Pancreas (tissue), 10 donors: ENCODE results near the gene TCERG1L. TPM values are rescaled to one million over a fixed set of nuclear protein-coding genes. Genes with fewer than 3 reads are reported as not detected.

Experiments used
- ATAC-seq, 4 donors: fragments of 200-7000 bp; cut with Tn5 transposase; one replicate each; pipeline versions ENCODE4 v1.8.0 to v1.9.1; 2020; ENCODE audit warnings: mild to moderate bottlenecking in 4 of 4, moderate library complexity in 4 of 4
- DNase-seq, 6 donors: peaks; one replicate each; pipeline ENCODE4 v3.0.0-alpha.2; 2020
- FAIRE-seq: peaks from 2 replicates; lab custom pipeline; 2012; peaks lifted over from hg19 to GRCh38; lab: Jason Lieb, UNC
- H3K27ac ChIP-seq, 4 donors: fragments of 200-600 bp; sonication (generic); 1 replicate in 3 of 4; 2 replicates in 1 of 4; pipeline versions ENCODE4 v1.5.0 to v1.8.0; 2020
- H3K27me3 ChIP-seq, 4 donors: fragments of 200-600 bp; one replicate each; pipeline ENCODE4 v1.8.0; 2021
- H3K36me3 ChIP-seq, 3 donors: fragments of 200-600 bp; sonication (generic) in 1 of 3; one replicate each; pipeline versions ENCODE4 v1.5.0 to v1.8.0; 2020 to 2021
- H3K4me1 ChIP-seq, 3 donors: fragments of 200-600 bp; one replicate each; pipeline ENCODE4 v1.8.0; 2021
- H3K4me3 ChIP-seq, 4 donors: fragments of 200-600 bp; sonication (generic) in 2 of 4; one replicate each; pipeline versions ENCODE4 v1.5.0 to v1.8.0; 2020 to 2021
- H3K9me3 ChIP-seq, 4 donors: fragments of 200-600 bp; one replicate each; pipeline ENCODE4 v1.8.0; 2021
- WGBS, 2 donors: extraction: QIAGEN DNeasy Blood & Tissue Kit; methylation state at CpG; one replicate each; pipeline ENCODE4 v1.1.7; 2013; 5-methylcytosine and 5-hydroxymethylcytosine counted together
- intact Hi-C, 3 donors: fragments of 100-400 bp; cut with DNase I; formaldehyde crosslinking; loops; one replicate each; pipeline versions ENCODE4 v1.11.1 to v1.14.2; 2022
- polyA plus RNA-seq, 2 donors: library from polyadenylated mRNA; stranded (reverse); fragments of 200-250 nt; gene quantifications; one replicate each; pipeline ENCODE4 v1.2.3, GENCODE V29; 2013
- total RNA-seq, 6 donors: library from RNA; stranded (reverse); fragmentation: NEBNext Ultra II Directional in 4 of 6; extraction: Animal tissue kit (Norgen Biotek cat#: 25700) in 4 of 6; gene quantifications; one replicate each; pipeline versions ENCODE4 v1.2.1 to v1.2.4, GENCODE V29; 2021 to 2023
- TF ChIP-seq, protein P1 (sequence below), 4 donors: fragments of 200-600 bp; sonication (generic) in 3 of 4; IDR thresholded peaks; one replicate each; pipeline versions ENCODE4 v1.5.0 to v1.8.0; 2021; ENCODE audit warnings: antibody characterized with exemption in 4 of 4
- donor health status: healthy with polysubstance abuse.
- donor health status: DM: no; HTN: no; CAD: no; lungs with moderate emphysema.
- donor health status: DM: no; HTN: no; CAD: no.
- donor health status: control.
- donor health status: control.
- donor health status: Bipolar disorder and iron deficiency.
- donor health status: DM: yes; HTN: yes; CAD: no.
- donor health status: DM: no; HTN: no; CAD: no.
- donor health status: DM: no; HTN: no; CAD: no.
- donor health status: DM: yes; HTN: yes; CAD: no.

TCERG1L gene
- total and polyA plus RNA-seq, 8 donors, result 0.09 to 1.9 (median 0.40) TPM

DNA sequence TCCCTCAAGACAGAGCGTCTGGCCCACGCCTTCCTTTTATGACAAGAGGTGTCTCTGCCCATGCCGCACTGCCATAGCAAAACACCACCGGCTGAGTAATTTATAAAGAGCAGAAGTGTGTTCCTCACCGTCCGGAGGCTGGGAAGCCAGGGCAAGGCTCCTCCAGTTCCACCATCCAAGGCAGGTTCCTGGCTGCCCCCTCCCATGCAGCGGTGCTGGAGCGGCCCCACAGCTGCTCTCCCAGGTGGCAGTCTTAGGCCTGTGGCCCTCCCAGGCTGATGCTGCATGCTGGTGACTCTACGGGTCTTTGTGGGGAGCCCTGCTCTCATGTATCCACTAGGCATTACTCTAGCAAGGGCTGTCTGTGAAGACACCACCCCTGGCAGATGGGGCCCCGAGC lies 113.1 kb downstream of the TCERG1L start:
- H3K36me3 ChIP-seq, result no peaks in the 10 kb centered on the region
- no peaks in the 10 kb centered on the region for H3K9me3 ChIP-seq
- FAIRE-seq (no peak), ATAC-seq (no peak), DNase-seq (peak in 2 of 6 donors; percentile 4 to 43)
- TF ChIP-seq, protein P1, sequence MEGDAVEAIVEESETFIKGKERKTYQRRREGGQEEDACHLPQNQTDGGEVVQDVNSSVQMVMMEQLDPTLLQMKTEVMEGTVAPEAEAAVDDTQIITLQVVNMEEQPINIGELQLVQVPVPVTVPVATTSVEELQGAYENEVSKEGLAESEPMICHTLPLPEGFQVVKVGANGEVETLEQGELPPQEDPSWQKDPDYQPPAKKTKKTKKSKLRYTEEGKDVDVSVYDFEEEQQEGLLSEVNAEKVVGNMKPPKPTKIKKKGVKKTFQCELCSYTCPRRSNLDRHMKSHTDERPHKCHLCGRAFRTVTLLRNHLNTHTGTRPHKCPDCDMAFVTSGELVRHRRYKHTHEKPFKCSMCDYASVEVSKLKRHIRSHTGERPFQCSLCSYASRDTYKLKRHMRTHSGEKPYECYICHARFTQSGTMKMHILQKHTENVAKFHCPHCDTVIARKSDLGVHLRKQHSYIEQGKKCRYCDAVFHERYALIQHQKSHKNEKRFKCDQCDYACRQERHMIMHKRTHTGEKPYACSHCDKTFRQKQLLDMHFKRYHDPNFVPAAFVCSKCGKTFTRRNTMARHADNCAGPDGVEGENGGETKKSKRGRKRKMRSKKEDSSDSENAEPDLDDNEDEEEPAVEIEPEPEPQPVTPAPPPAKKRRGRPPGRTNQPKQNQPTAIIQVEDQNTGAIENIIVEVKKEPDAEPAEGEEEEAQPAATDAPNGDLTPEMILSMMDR (IDR thresholded peaks at IDR 0.05), result no peak
- 82 to 90% methylated on average over 10 of the region's 10 CpGs for WGBS, 2 donors
- H3K27ac ChIP-seq, result no peak overlapping the region
- intact Hi-C loops, result no loop called here
- H3K4me1 ChIP-seq, result no peaks in the 10 kb centered on the region
- H3K27me3 ChIP-seq, result no peaks in the 10 kb centered on the region
- no peak overlapping the region for H3K4me3 ChIP-seq

DNA sequence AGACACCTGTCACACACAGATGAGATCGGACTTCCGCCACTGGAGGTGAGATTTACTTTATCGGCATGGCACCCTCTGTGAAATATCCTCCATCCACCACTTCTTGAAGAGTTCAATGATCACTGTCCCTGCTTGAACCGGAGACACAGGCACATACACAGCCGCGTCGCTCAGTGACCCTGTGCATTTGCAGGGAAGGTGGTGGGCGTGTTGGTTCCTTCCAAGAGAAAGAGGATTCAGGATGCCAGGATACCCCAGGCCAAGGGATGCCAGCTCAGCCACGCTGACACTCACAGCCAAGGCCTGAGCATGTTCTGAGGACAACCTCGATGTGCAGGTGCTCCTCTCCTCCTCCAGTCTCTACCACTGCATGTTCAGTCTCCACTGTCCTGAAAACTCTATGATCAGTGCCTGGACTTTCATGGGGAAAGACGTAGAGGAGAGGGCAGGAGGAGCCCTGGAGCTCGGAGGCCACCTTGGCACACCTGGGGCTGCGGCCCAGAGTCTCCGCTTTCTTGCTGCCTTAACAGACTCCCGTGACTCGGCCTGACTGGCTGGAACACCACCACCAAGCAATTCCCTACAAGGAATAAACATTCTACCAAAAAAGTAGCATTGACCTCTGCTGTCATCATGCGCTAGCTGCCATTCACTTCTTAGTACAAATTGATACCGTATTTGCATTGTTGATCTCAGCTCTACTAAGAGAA lies 115.2 kb downstream of the TCERG1L start:
- WGBS, 2 donors, result 78 to 85% methylated on average over 18 of the region's 18 CpGs
- H3K27ac ChIP-seq, result no peak overlapping the region
- intact Hi-C loops, result no loop called here
- H3K4me3 ChIP-seq, result no peak overlapping the region
- H3K27me3 ChIP-seq, result no peaks in the 10 kb centered on the region
- H3K36me3 ChIP-seq, result no peaks in the 10 kb centered on the region
- no peak for ATAC-seq
- no peaks in the 10 kb centered on the region for H3K4me1 ChIP-seq
- peak in 1 of 6 donors; percentile 29 for DNase-seq
- no peaks in the 10 kb centered on the region for H3K9me3 ChIP-seq
- TF ChIP-seq, protein P1 (IDR thresholded peaks at IDR 0.05), result no peak
- no peak for FAIRE-seq

DNA sequence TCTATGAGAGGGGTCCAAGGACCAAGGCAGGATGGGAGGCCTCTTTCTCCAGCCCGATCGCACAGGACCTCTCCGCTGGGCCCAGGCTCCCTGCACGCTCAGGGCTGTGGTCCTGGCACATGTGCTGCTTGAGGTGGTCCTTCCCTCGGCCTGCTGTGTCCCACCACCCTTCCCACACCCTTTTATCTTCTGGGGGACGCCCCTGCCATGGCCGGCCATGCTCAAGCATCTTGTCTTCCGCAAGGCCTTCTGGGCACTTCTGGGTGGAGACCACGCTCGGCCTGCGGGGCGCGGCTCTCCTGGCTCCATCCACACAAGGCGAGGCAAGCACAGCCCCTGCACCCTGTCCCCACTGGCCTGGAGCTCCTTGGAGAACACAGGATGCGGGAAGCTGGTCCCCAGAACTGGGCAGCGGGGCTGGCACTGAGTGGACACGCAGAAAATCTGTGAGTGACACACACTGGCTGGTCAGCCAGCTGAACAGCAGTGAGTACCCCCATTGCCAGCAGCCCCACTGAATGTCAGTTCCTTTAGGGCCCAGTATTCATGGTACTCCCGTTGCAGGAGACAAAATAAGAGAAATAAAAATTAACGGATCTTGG lies 115.9 kb downstream of the TCERG1L start:
- intact Hi-C loops, result no loop called here
- no peak for ATAC-seq
- Histone ChIP-seq H3K4me3 (no peak overlapping the region), H3K4me1 (no peaks in the 10 kb centered on the region), H3K9me3 (no peaks in the 10 kb centered on the region), H3K27me3 (no peaks in the 10 kb centered on the region), H3K36me3 (no peaks in the 10 kb centered on the region), H3K27ac (no peak overlapping the region)
- peak in 1 of 6 donors; percentile 3 for DNase-seq
- WGBS, 2 donors, result 80 to 83% methylated on average over 19 of the region's 19 CpGs
- TF ChIP-seq, protein P1 (IDR thresholded peaks at IDR 0.05), result no peak
- FAIRE-seq, result no peak

DNA sequence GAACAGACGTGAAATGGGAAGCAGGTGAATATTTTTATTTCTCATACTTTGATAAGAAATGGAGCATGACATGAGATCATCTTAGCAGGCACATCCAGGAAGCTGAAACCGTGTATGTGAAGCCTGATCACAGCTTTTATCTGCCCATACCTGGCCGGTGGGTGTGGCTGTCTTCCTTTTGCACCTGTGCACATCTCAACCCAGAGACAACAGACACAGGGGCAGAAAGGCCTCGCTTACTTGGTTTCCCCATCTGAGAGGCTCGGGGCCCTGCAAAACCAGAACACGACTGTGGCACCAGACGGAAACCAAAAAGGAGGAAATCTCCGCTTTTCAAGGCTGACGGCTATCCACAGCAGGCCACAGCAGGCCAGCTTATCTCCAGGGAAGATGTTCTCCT lies 116.4 kb downstream of the TCERG1L start:
- H3K36me3 ChIP-seq, result no peaks in the 10 kb centered on the region
- DNase-seq (peak in 1 of 6 donors; percentile 0), ATAC-seq (no peak), FAIRE-seq (no peak)
- no peaks in the 10 kb centered on the region for H3K27me3 ChIP-seq
- intact Hi-C loops, result no loop called here
- H3K27ac ChIP-seq, result no peak overlapping the region
- WGBS, 2 donors, result 74 to 83% methylated on average over 9 of the region's 9 CpGs
- H3K9me3 ChIP-seq, result no peaks in the 10 kb centered on the region
- H3K4me1 ChIP-seq, result no peaks in the 10 kb centered on the region
- H3K4me3 ChIP-seq, result no peak overlapping the region
- TF ChIP-seq, protein P1 (IDR thresholded peaks at IDR 0.05), result no peak

DNA sequence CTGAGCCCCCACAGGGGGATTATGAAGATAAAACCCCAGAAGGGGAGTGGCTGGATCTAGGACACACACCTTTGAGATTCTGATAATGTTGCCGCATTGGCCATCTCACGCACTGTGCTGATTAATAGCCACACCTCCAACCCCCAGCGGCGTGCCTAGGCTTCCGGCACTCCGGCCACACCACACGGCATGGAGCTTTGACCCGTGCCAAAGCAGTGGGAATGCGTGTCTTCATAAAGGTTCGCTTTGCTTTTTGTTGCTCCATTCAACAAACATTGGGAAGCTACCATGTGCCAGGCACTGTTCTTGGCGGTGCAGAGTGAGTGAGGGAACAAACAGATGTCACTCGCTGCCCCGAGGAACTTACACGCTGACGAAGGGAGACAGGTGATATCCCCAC lies 117.6 kb downstream of the TCERG1L start:
- no peak for DNase-seq
- 87 to 92% methylated on average over 15 of the region's 15 CpGs for WGBS, 2 donors
- Histone ChIP-seq H3K4me3 (no peak overlapping the region), H3K4me1 (no peaks in the 10 kb centered on the region), H3K27me3 (no peaks in the 10 kb centered on the region), H3K27ac (no peak overlapping the region), H3K36me3 (no peaks in the 10 kb centered on the region), H3K9me3 (no peaks in the 10 kb centered on the region)
- FAIRE-seq, result no peak
- TF ChIP-seq, protein P1 (IDR thresholded peaks at IDR 0.05), result no peak
- ATAC-seq, result no peak
- intact Hi-C loops, result no loop called here
